Measurements from ENCODE around the gene MGAT5B. TPM values are rescaled to one million over a fixed set of nuclear protein-coding genes. Genes with fewer than 3 reads are reported as not detected.

MGAT5B gene
- total and polyA plus RNA-seq, 2 donors (not counting 1 experiment from before 2014, with no cell fraction given) = 0.09 to 0.17 TPM

GRCh38 chr17:76871668-76872067 is 3.5 kb downstream of the MGAT5B start:
- Histone ChIP-seq H3K79me2 (ENCODE audit: control insufficient read depth, insufficient read depth, low read length) (no peaks in the 10 kb centered on the region), H3K4me2 (ENCODE audit: extremely low read depth, insufficient read depth, low read length) (no peak overlapping the region), H3K4me1 (ENCODE audit: control insufficient read depth, extremely low read depth, insufficient read depth, low read length) (peaks cover 28% of the 10 kb centered on the region)

DNA sequence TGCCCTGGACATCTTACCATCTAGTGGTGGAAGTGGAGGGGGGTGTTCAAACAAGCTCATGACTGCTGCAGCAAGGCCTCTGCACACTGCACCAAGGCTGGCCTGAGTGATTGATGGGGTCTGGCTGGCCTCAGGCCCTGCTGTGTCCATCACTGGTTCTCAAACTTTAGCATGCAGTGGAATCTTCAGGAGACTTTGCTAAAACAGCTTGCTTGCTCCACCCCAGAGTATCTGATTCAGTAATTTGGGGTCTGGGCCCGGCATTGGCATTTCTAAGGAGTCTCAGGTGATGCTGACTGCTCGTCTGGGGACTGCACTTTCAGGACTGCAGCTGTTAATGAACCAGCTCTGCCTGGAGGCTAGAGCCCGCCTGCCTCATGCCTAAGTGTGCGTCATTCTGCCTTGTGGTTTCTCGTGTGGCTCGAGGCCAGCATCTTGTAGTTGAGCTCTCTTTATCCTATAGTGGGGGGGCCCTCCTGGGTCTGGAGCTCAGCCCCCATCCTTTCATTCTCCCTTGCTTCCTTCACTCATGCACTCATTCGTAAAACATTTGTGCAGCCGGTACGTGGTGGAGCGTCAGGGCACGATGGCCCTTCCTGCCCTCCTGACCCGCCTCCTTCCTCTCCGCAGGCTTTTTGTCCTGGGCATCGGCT is 4.1 kb downstream of the MGAT5B start:
- Histone ChIP-seq H3K9ac (ENCODE audit: insufficient read depth, low read length) (no peak overlapping the region), H3K27ac (ENCODE audit: insufficient read depth, low read length) (peak overlapping the region; percentile 47)

More at GRCh38 chr17:76871668-76872067, 3.5 kb downstream of the MGAT5B start:
- no peaks in the 10 kb centered on the region for H3K9me3 ChIP-seq (ENCODE audit: control insufficient read depth, insufficient read depth, low read depth, low read length)
- H3K27ac ChIP-seq (ENCODE audit: insufficient read depth, low read length) = no peak overlapping the region
- TF ChIP-seq CTCF (conservative IDR thresholded peaks at IDR 0.05 in 1 of 2, IDR thresholded peaks at IDR 0.05 in 1 of 2; ENCODE audit: low read depth in 1 of 2, low read length in 2 of 2) = no peak
- TF ChIP-seq EZH2 (IDR thresholded peaks at IDR 0.05; ENCODE audit: low read length, missing control alignments) = no peak
- no peak overlapping the region for H3K4me3 ChIP-seq (replicated peaks in 1 of 4; ENCODE audit: control extremely low read depth in 1 of 4, insufficient read depth in 1 of 4, low read depth in 3 of 4, low read length in 4 of 4)
- DNase-seq (ENCODE audit: low read depth in 2 of 2) = peak in 1 of 2 donors; percentile 8
- no peak overlapping the region for H3K9ac ChIP-seq (ENCODE audit: insufficient read depth, low read length)
- H3K27me3 ChIP-seq (ENCODE audit: control insufficient read depth, insufficient read depth, low read length) = peaks cover 19% of the 10 kb centered on the region
- H2AFZ ChIP-seq (ENCODE audit: low read length) = no peak overlapping the region
- H3K36me3 ChIP-seq (ENCODE audit: control insufficient read depth, insufficient read depth, low read length) = no peaks in the 10 kb centered on the region
- no peaks in the 10 kb centered on the region for H4K20me1 ChIP-seq (ENCODE audit: control insufficient read depth, extremely low read depth, insufficient read depth, low read length)

DNA sequence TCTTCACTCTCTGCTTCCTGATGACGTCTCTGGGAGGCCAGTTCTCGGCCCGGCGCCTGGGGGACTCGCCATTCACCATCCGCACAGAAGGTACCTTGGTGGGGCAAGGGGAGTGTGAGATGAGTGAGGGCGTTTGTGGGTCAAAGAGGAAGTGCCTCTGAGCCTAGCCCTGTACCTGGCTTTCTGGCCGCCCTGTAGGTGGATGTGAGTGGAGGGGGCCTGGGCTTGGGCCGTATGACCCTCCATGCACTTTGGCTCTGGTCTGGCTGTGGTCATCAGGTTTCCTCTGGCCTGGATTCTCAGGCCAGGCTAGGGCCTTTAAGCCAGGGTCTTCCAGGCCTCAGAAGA is 4.6 kb downstream of the MGAT5B start:
- peak overlapping the region; percentile 47 for H3K27ac ChIP-seq (ENCODE audit: insufficient read depth, low read length)
- peaks cover 17% of the 10 kb centered on the region for H3K4me1 ChIP-seq (ENCODE audit: control insufficient read depth, extremely low read depth, insufficient read depth, low read length)
- H4K20me1 ChIP-seq (ENCODE audit: control insufficient read depth, extremely low read depth, insufficient read depth, low read length) = no peaks in the 10 kb centered on the region
- no peak for TF ChIP-seq CTCF (conservative IDR thresholded peaks at IDR 0.05 in 1 of 2, IDR thresholded peaks at IDR 0.05 in 1 of 2; ENCODE audit: low read depth in 1 of 2, low read length in 2 of 2)
- no peak for TF ChIP-seq EZH2 (IDR thresholded peaks at IDR 0.05; ENCODE audit: low read length, missing control alignments)
- H3K36me3 ChIP-seq (ENCODE audit: control insufficient read depth, insufficient read depth, low read length) = no peaks in the 10 kb centered on the region
- H3K27me3 ChIP-seq (ENCODE audit: control insufficient read depth, insufficient read depth, low read length) = peaks cover 19% of the 10 kb centered on the region
- no peaks in the 10 kb centered on the region for H3K9me3 ChIP-seq (ENCODE audit: control insufficient read depth, insufficient read depth, low read depth, low read length)
- no peaks in the 10 kb centered on the region for H3K79me2 ChIP-seq (ENCODE audit: control insufficient read depth, insufficient read depth, low read length)
- H2AFZ ChIP-seq (ENCODE audit: low read length) = no peak overlapping the region
- H3K4me2 ChIP-seq (ENCODE audit: extremely low read depth, insufficient read depth, low read length) = peak overlapping the region; percentile 15
- DNase-seq (ENCODE audit: low read depth in 2 of 2) = peak in 1 of 2 donors; percentile 5
- no peak overlapping the region for H3K4me3 ChIP-seq (replicated peaks in 1 of 4; ENCODE audit: control extremely low read depth in 1 of 4, insufficient read depth in 1 of 4, low read depth in 3 of 4, low read length in 4 of 4)
- no peak overlapping the region for H3K9ac ChIP-seq (ENCODE audit: insufficient read depth, low read length)

More for the DNA sequence above, 4.1 kb downstream of the MGAT5B start:
- Histone ChIP-seq H3K79me2 (ENCODE audit: control insufficient read depth, insufficient read depth, low read length) (no peaks in the 10 kb centered on the region), H3K36me3 (ENCODE audit: control insufficient read depth, insufficient read depth, low read length) (no peaks in the 10 kb centered on the region), H3K9me3 (ENCODE audit: control insufficient read depth, insufficient read depth, low read depth, low read length) (no peaks in the 10 kb centered on the region), H2AFZ (ENCODE audit: low read length) (no peak overlapping the region), H3K4me1 (ENCODE audit: control insufficient read depth, extremely low read depth, insufficient read depth, low read length) (peaks cover 21% of the 10 kb centered on the region), H3K4me2 (ENCODE audit: extremely low read depth, insufficient read depth, low read length) (peak overlapping the region; percentile 15), H4K20me1 (ENCODE audit: control insufficient read depth, extremely low read depth, insufficient read depth, low read length) (no peaks in the 10 kb centered on the region), H3K27me3 (ENCODE audit: control insufficient read depth, insufficient read depth, low read length) (peaks cover 19% of the 10 kb centered on the region), H3K4me3 (replicated peaks in 1 of 4; ENCODE audit: control extremely low read depth in 1 of 4, insufficient read depth in 1 of 4, low read depth in 3 of 4, low read length in 4 of 4) (no peak overlapping the region)
- DNase-seq (ENCODE audit: low read depth in 2 of 2) = peak; percentile 91 to 97
- TF ChIP-seq CTCF (conservative IDR thresholded peaks at IDR 0.05 in 1 of 2, IDR thresholded peaks at IDR 0.05 in 1 of 2; ENCODE audit: low read depth in 1 of 2, low read length in 2 of 2) (no peak), EZH2 (IDR thresholded peaks at IDR 0.05; ENCODE audit: low read length, missing control alignments) (no peak)

Measured in fibroblast of lung (primary cell).